Mesenchymal stem cell (in vitro differentiated cells and primary cell): ENCODE measurements around the gene EXO1.
A peak's percentile ranks its signal among the peaks of the same experiment; 100 is the strongest.

Source experiments
- DNase-seq: peaks from one replicate; pipeline ENCODE4 v3.0.0-alpha.2; 2013
- H2AFZ ChIP-seq: one replicate; pipeline ENCODE4 v1.6.1; 2013; ENCODE audit warnings: low read depth, mild to moderate bottlenecking, control low read depth, inconsistent platforms, low read length, moderate library complexity
- H2AK5ac ChIP-seq: 2 replicates; pipeline ENCODE4 v1.6.1; 2013; ENCODE audit warnings: low read length, moderate library complexity, mild to moderate bottlenecking, inconsistent platforms; ENCODE audit not compliant: severe bottlenecking
- H2BK120ac ChIP-seq: one replicate; pipeline ENCODE4 v1.6.1; 2013; ENCODE audit warnings: low read depth, mild to moderate bottlenecking, inconsistent platforms, low read length, moderate library complexity
- H2BK12ac ChIP-seq, 2 experiments: one replicate each; pipeline ENCODE4 v1.6.1; 2013; ENCODE audit warnings: inconsistent platforms in 2 of 2, low read length in 2 of 2, mild to moderate bottlenecking in 2 of 2, moderate library complexity in 2 of 2, control low read depth in 1 of 2
- H2BK15ac ChIP-seq: one replicate; pipeline ENCODE4 v1.6.1; 2013; ENCODE audit warnings: mild to moderate bottlenecking, low read depth, inconsistent platforms; ENCODE audit not compliant: poor library complexity, severe bottlenecking
- H2BK5ac ChIP-seq: 2 replicates; pipeline ENCODE4 v1.6.1; 2013; ENCODE audit warnings: low read depth, mild to moderate bottlenecking, low read length, control low read depth, inconsistent platforms; ENCODE audit not compliant: poor library complexity, severe bottlenecking
- H3K14ac ChIP-seq, 2 experiments: one replicate each; pipeline ENCODE4 v1.6.1; 2013; ENCODE audit warnings: inconsistent platforms in 2 of 2, low read length in 2 of 2, control low read depth in 1 of 2, mild to moderate bottlenecking in 1 of 2, moderate library complexity in 1 of 2
- H3K18ac ChIP-seq, 2 experiments: one replicate each; pipeline ENCODE4 v1.6.1; 2013; ENCODE audit warnings: inconsistent platforms in 2 of 2, low read length in 2 of 2, control low read depth in 1 of 2, low read depth in 1 of 2, mild to moderate bottlenecking in 1 of 2
- H3K23ac ChIP-seq, 2 experiments: one replicate each; pipeline ENCODE4 v1.6.1; 2013; ENCODE audit warnings: inconsistent platforms in 2 of 2, low read length in 2 of 2, mild to moderate bottlenecking in 2 of 2, moderate library complexity in 2 of 2, control low read depth in 1 of 2
- H3K27ac ChIP-seq: 2 replicates; pipeline ENCODE4 v1.5.1; 2013; ENCODE audit warnings: mild to moderate bottlenecking, moderate library complexity, low read length, control low read depth, inconsistent platforms; ENCODE audit not compliant: poor library complexity, severe bottlenecking
- H3K27me3 ChIP-seq, 2 experiments: 2 replicates each; pipeline versions ENCODE4 v1.6.1 to v1.7.0; 2013; ENCODE audit warnings: low read length in 2 of 2, mild to moderate bottlenecking in 2 of 2, moderate library complexity in 2 of 2, control low read depth in 1 of 2, inconsistent platforms in 1 of 2; ENCODE audit not compliant: control insufficient read depth in 1 of 2, insufficient read depth in 1 of 2
- H3K36me3 ChIP-seq, 2 experiments: 2 replicates each; pipeline versions ENCODE4 v1.6.1 to v1.7.0; 2013; ENCODE audit warnings: low read length in 2 of 2, control low read depth in 1 of 2, inconsistent platforms in 1 of 2, low read depth in 1 of 2, mild to moderate bottlenecking in 1 of 2; ENCODE audit not compliant: insufficient read depth in 2 of 2, control insufficient read depth in 1 of 2
- H3K4ac ChIP-seq, 2 experiments: one replicate each; pipeline ENCODE4 v1.6.1; 2013; ENCODE audit warnings: inconsistent platforms in 2 of 2, low read length in 2 of 2, mild to moderate bottlenecking in 2 of 2, moderate library complexity in 2 of 2, control low read depth in 1 of 2, low read depth in 1 of 2
- H3K4me1 ChIP-seq: 2 replicates; pipeline ENCODE4 v1.6.1; 2013; ENCODE audit warnings: low read depth, low read length, control low read depth; ENCODE audit not compliant: control insufficient read depth, insufficient read depth
- H3K4me2 ChIP-seq: 2 replicates; pipeline ENCODE4 v1.6.1; 2013; ENCODE audit warnings: low read length, mild to moderate bottlenecking, inconsistent platforms; ENCODE audit not compliant: poor library complexity, severe bottlenecking
- H3K4me3 ChIP-seq, 2 experiments: 2 replicates each; pipeline versions ENCODE4 v1.5.1 to v1.7.0; 2013; ENCODE audit warnings: low read length in 2 of 2, mild to moderate bottlenecking in 2 of 2, control low read depth in 1 of 2, low read depth in 1 of 2; ENCODE audit not compliant: insufficient read depth in 1 of 2
- H3K79me1 ChIP-seq: replicated peaks from 2 replicates; pipeline ENCODE4 v1.6.1; 2013; ENCODE audit warnings: mild to moderate bottlenecking, control low read depth, low read length, inconsistent platforms; ENCODE audit not compliant: poor library complexity, severe bottlenecking
- H3K9ac ChIP-seq: 2 replicates; pipeline ENCODE4 v1.7.0; 2013; ENCODE audit warnings: mild to moderate bottlenecking, low read length, moderate library complexity
- H3K9me3 ChIP-seq: 2 replicates; pipeline ENCODE4 v1.7.0; 2013; ENCODE audit warnings: mild to moderate bottlenecking, low read length; ENCODE audit not compliant: control insufficient read depth
- H4K8ac ChIP-seq: one replicate; pipeline ENCODE4 v1.6.1; 2013; ENCODE audit warnings: inconsistent platforms, mild to moderate bottlenecking, low read length, moderate library complexity
- H4K91ac ChIP-seq: one replicate; pipeline ENCODE4 v1.6.1; 2013; ENCODE audit warnings: mild to moderate bottlenecking, low read length, inconsistent platforms
- WGBS: methylation state at CpG from one replicate; pipeline ENCODE4 v1.1.7; 2013; ENCODE audit warnings: mixed read lengths; 5-methylcytosine and 5-hydroxymethylcytosine counted together

EXO1 gene

DNA sequence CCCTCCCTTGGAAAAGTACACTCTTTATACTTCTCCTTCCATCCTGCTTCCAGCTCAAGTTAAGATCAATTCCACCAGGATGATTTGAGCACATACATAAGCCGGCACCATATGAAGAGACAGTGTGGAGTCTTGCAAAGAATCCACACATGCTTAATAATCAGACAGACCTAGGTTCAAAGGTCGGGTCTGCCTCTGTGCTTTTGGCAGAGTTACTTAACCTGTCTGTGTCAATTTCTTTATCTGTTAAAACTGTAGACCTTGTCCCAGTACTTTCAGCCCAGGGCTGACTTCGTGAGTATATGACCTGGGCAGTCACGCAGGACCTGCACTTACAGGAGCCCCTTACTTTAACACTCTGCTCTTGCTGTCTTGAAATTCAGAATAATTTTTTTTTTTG, 79.3 kb downstream of the EXO1 start:
- H3K18ac ChIP-seq = no peak overlapping the region
- no peak overlapping the region for H4K8ac ChIP-seq
- 78% methylated on average over 3 of the region's 4 CpGs for WGBS
- no peaks in the 10 kb centered on the region for H3K36me3 ChIP-seq
- DNase-seq = no peak
- no peak overlapping the region for H3K23ac ChIP-seq
- no peaks in the 10 kb centered on the region for H3K79me1 ChIP-seq
- no peaks in the 10 kb centered on the region for H3K9me3 ChIP-seq
- no peak overlapping the region for H3K4me3 ChIP-seq
- no peak overlapping the region for H4K91ac ChIP-seq
- H3K9ac ChIP-seq = no peak overlapping the region
- no peaks in the 10 kb centered on the region for H3K4me1 ChIP-seq
- H2BK15ac ChIP-seq = no peak overlapping the region
- no peak overlapping the region for H2AFZ ChIP-seq
- no peak overlapping the region for H3K14ac ChIP-seq
- no peak overlapping the region for H2BK120ac ChIP-seq
- no peak overlapping the region for H2BK5ac ChIP-seq
- no peak overlapping the region for H3K27ac ChIP-seq
- H3K4ac ChIP-seq = no peak overlapping the region
- no peaks in the 10 kb centered on the region for H3K27me3 ChIP-seq
- no peak overlapping the region for H2AK5ac ChIP-seq
- no peak overlapping the region for H2BK12ac ChIP-seq
- no peak overlapping the region for H3K4me2 ChIP-seq

DNA sequence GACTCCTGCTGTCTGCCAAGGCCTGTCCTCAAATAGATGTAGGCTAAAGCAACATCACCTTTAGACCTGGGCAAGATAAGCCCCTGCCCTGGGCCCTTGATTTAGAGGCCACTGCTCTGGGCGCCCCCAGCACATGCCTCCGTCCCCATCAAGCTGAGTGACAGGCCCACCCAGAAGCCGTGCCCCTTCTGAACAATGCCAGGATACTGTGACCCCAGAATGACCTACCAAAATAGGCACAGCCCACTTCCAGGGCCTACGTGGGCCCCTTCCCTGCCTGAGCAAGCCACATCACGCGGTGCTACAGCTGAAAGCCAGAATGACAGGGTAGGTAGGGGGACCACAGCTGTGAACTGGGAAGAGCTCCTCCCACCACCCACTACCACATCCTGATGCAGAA, 84.8 kb downstream of the EXO1 start:
- Histone ChIP-seq H3K27me3 (no peaks in the 10 kb centered on the region), H2BK120ac (no peak overlapping the region), H3K9ac (no peak overlapping the region), H3K18ac (no peak overlapping the region), H2AK5ac (no peak overlapping the region), H4K91ac (no peak overlapping the region), H3K23ac (no peak overlapping the region), H2BK15ac (no peak overlapping the region), H3K79me1 (no peaks in the 10 kb centered on the region), H3K4ac (no peak overlapping the region), H2BK12ac (no peak overlapping the region), H3K4me3 (no peak overlapping the region), H4K8ac (no peak overlapping the region), H3K14ac (no peak overlapping the region), H2BK5ac (no peak overlapping the region), H3K27ac (no peak overlapping the region), H3K4me2 (no peak overlapping the region), H2AFZ (no peak overlapping the region), H3K36me3 (no peaks in the 10 kb centered on the region), H3K9me3 (no peaks in the 10 kb centered on the region), H3K4me1 (no peaks in the 10 kb centered on the region)
- WGBS = 73% methylated on average over 6 of the region's 6 CpGs
- DNase-seq = no peak

DNA sequence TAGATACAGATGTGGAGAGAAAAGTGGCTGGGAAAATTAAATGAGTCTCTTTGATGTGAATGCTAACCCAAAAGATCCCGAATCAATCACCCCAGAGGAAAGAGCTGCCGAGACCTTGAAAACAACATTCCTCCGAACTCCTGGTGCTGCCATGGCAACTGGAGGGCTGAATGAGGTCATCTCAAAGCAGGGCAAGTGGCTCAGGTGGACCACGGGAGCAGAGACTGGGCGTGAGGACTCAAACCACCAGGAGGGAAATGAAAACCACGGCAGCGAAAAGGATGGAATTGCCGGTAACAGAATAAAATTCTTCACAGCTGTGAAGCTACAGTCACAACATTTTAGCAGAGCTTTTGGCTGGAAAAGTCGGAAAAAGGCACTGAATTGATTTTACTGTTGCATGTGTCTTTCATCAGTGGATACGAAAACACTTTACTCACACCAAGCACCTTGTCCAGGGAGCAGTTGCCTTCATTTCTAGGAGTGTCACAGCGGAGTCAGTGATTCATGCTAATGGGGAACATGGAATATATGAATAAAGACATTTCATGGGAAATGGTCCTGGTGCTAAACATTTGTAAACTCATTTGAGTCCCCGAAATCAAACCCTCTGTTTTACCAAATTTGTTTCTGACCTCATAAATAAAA, 86.3 kb downstream of the EXO1 start:
- 76% methylated on average over 10 of the region's 12 CpGs for WGBS
- H3K36me3 ChIP-seq = no peaks in the 10 kb centered on the region
- H3K23ac ChIP-seq = no peak overlapping the region
- H3K27ac ChIP-seq = no peak overlapping the region
- no peaks in the 10 kb centered on the region for H3K27me3 ChIP-seq
- H3K4me1 ChIP-seq = no peaks in the 10 kb centered on the region
- no peak overlapping the region for H2BK12ac ChIP-seq
- no peak overlapping the region for H4K8ac ChIP-seq
- H3K18ac ChIP-seq = no peak overlapping the region
- no peak overlapping the region for H3K4me2 ChIP-seq
- H2AK5ac ChIP-seq = no peak overlapping the region
- no peaks in the 10 kb centered on the region for H3K79me1 ChIP-seq
- H4K91ac ChIP-seq = no peak overlapping the region
- no peak for DNase-seq
- H3K4ac ChIP-seq = no peak overlapping the region
- no peak overlapping the region for H2BK5ac ChIP-seq
- no peak overlapping the region for H2AFZ ChIP-seq
- peaks cover 6% of the 10 kb centered on the region for H3K9me3 ChIP-seq
- H3K9ac ChIP-seq = peak overlapping the region; percentile 77
- H3K4me3 ChIP-seq = peak overlapping the region in 1 of 2 experiments; percentile 66
- no peak overlapping the region for H2BK120ac ChIP-seq
- no peak overlapping the region for H3K14ac ChIP-seq
- H2BK15ac ChIP-seq = no peak overlapping the region

DNA sequence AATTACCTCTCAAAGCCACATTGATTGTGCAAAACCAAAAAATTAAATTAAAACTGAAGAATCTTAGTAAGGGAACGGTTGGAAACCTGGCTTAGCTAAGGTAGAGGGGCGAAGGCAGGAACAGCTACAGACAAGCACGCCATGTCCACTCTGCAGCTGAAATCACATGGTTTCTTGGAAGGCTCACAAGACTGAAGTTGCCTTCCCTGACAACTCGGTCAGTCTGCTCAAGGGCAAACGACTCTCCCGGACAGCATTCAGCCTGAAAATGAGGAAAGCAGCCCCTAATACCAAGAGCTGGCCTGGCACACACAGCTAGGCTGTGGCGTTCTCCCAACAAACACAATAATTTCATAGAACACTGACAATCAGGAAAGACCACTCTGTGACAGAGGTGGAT, 86.9 kb downstream of the EXO1 start:
- Histone ChIP-seq H3K27me3 (no peaks in the 10 kb centered on the region), H2AK5ac (no peak overlapping the region), H3K27ac (no peak overlapping the region), H4K91ac (no peak overlapping the region), H2BK15ac (no peak overlapping the region), H2BK120ac (no peak overlapping the region), H4K8ac (no peak overlapping the region), H3K9ac (peak overlapping the region; percentile 77), H3K79me1 (no peaks in the 10 kb centered on the region), H3K18ac (no peak overlapping the region), H3K4me1 (no peaks in the 10 kb centered on the region), H3K9me3 (peaks cover 6% of the 10 kb centered on the region), H2BK5ac (no peak overlapping the region), H3K4me2 (no peak overlapping the region), H3K14ac (no peak overlapping the region), H3K23ac (no peak overlapping the region), H3K4ac (peak overlapping the region in 1 of 2 experiments; percentile 12), H3K36me3 (no peaks in the 10 kb centered on the region), H2BK12ac (no peak overlapping the region), H3K4me3 (peak overlapping the region in 1 of 2 experiments; percentile 66), H2AFZ (no peak overlapping the region)
- 73% methylated on average over 7 of the region's 7 CpGs for WGBS
- no peak for DNase-seq
